Lower leg skin (tissue), 4 donors: Measurements from ENCODE around the gene PEX11G. TPM values are rescaled to one million over a fixed set of nuclear protein-coding genes. Genes with fewer than 3 reads are reported as not detected.

Experiments
- DNase-seq, 2 donors: peaks; one replicate each; pipeline ENCODE4 v3.0.0-alpha.2; 2019; ENCODE audit warnings: low spot score in 2 of 2
- H3K4me3 ChIP-seq: fragments of 200-600 bp; sonication (generic); 2 replicates; pipeline ENCODE4 v1.5.1; 2017; ENCODE audit warnings: mild to moderate bottlenecking, low read depth; ENCODE audit not compliant: poor library complexity, severe bottlenecking
- CTCF ChIP-seq, 3 donors: fragments of 450-650 bp; IDR thresholded peaks; one replicate each; pipeline ENCODE4 v1.5.1; 2016; ENCODE audit warnings: antibody characterized with exemption in 3 of 3, mild to moderate bottlenecking in 3 of 3, moderate library complexity in 2 of 3
- POLR2A ChIP-seq, 2 donors: fragments of 450-650 bp; IDR thresholded peaks; one replicate each; pipeline ENCODE4 v1.6.1; 2016 to 2017; ENCODE audit warnings: antibody characterized with exemption in 2 of 2, mild to moderate bottlenecking in 1 of 2, moderate library complexity in 1 of 2
- WGBS, 2 donors: methylation state at CpG; one replicate each; pipeline ENCODE4 v1.1.5; 2018; 5-methylcytosine and 5-hydroxymethylcytosine counted together
- intact Hi-C: fragments of 100-400 bp; cut with DNase I; formaldehyde crosslinking; loops from one replicate; pipeline ENCODE4 v1.15.0; 2023; ENCODE audit warnings: low total_unique reads
- total RNA-seq, 4 donors: library from RNA; depleted of rRNA; stranded (reverse); fragments of >200 nt; gene quantifications; one replicate each; pipeline ENCODE4 v1.1.0, GENCODE V29; 2016

Gene PEX11G
- total RNA-seq, 4 donors from 2014 or later, result 3.2 to 8.2 (median 4.7) TPM

- intact Hi-C loops, result no loop called here
- no peak for DNase-seq
- WGBS, 2 donors, result 59 to 63% methylated on average over 2 of the region's 2 CpGs
- H3K4me3 ChIP-seq, result no peak overlapping the region
- TF ChIP-seq CTCF (IDR thresholded peaks at IDR 0.05) (no peak), POLR2A (IDR thresholded peaks at IDR 0.05) (no peak)
These were observed 13.7 kb upstream of the PEX11G start for GRCh38 chr19:7502552-7502951.

GRCh38 chr19:7500811-7501450 is 12.1 kb upstream of the PEX11G start:
- DNase-seq, result no peak
- WGBS, 2 donors, result 2 to 8% methylated on average over 33 to 86 of the region's 93 CpGs
- TF ChIP-seq CTCF (IDR thresholded peaks at IDR 0.05), result no peak
- no peak for TF ChIP-seq POLR2A (IDR thresholded peaks at IDR 0.05)

GRCh38 chr19:7497292-7497691 is 8.5 kb upstream of the PEX11G start:
- TF ChIP-seq POLR2A (IDR thresholded peaks at IDR 0.05) (no peak), CTCF (IDR thresholded peaks at IDR 0.05) (no peak)
- intact Hi-C loops, result no loop called here
- no peak overlapping the region for H3K4me3 ChIP-seq
- no peak for DNase-seq
- 67 to 78% methylated on average over 7 of the region's 7 CpGs for WGBS, 2 donors

More at GRCh38 chr19:7500811-7501450, 12.1 kb upstream of the PEX11G start:
- intact Hi-C loops, result no loop called here
- no peak overlapping the region for H3K4me3 ChIP-seq

- DNase-seq, result no peak
- intact Hi-C loops, result no loop called here
- TF ChIP-seq CTCF (IDR thresholded peaks at IDR 0.05) (no peak), POLR2A (IDR thresholded peaks at IDR 0.05) (no peak)
- WGBS, 2 donors, result 41 to 44% methylated on average over 13 of the region's 13 CpGs
- H3K4me3 ChIP-seq, result no peak overlapping the region
These were observed 5.7 kb upstream of the PEX11G start for GRCh38 chr19:7494416-7495098.

GRCh38 chr19:7492558-7492957 is 3.7 kb upstream of the PEX11G start:
- H3K4me3 ChIP-seq, result no peak overlapping the region
- TF ChIP-seq POLR2A (IDR thresholded peaks at IDR 0.05) (no peak), CTCF (IDR thresholded peaks at IDR 0.05) (no peak)
- DNase-seq, result no peak
- WGBS, 2 donors, result 68 to 85% methylated on average over 11 of the region's 11 CpGs
- intact Hi-C loops, result no loop called here
